HK-2 (cell line): ENCODE data around the gene TRH.
A peak's percentile ranks its signal among the peaks of the same experiment; 100 is the strongest.
"Not testable (repeated sequence)": the region's sequence is repeated elsewhere in the genome, so short reads cannot be mapped to it uniquely, and the experiment has no call there.

Experiments
- DNase-seq: peaks from one replicate; pipeline ENCODE4 v3.0.0-alpha.2; 2018; ENCODE audit not compliant: unreplicated experiment

The TRH gene

GRCh38 chr3:129965937-129966336 is 8.6 kb upstream of the TRH start:
- DNase-seq: no peak

DNA sequence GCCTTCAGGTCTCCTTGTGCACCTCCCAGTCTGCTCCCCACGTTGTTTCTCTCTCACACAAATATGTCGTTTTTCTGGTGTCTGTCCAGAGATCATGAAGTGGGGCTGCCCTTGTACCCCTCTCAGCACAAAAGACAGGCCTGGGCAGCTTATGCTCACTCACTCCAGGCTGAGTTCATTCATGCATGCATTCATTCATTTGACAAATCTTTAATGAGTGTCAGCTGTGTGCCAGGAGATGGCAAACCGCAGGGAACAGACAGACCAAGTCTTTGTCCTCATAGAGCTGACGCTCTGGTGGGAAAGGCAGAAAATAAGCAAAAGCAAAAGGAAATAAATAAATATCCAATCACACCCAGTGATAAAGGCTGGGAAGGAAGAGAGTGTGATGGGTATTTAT is 7.6 kb upstream of the TRH start:
- DNase-seq: no peak

DNA sequence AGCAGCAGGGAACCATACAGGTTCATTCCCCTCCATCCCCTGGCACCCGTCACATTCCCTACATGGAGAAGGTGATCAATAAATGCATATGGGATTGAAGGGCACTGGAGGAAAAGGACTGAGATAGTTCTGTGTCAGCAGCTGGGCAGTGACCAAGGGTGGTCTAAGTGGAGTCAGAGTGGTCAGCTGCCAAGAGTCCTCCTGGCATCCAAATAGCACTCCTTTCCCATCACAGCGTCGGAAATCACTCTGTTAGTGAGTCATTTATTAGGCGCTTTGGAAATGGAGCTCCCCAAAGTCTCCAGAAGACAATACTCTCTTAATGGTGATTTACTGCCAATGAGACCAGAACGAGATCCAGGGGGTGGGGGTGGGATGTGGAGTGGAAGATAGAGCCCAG is 6.8 kb upstream of the TRH start:
- no peak for DNase-seq

DNA sequence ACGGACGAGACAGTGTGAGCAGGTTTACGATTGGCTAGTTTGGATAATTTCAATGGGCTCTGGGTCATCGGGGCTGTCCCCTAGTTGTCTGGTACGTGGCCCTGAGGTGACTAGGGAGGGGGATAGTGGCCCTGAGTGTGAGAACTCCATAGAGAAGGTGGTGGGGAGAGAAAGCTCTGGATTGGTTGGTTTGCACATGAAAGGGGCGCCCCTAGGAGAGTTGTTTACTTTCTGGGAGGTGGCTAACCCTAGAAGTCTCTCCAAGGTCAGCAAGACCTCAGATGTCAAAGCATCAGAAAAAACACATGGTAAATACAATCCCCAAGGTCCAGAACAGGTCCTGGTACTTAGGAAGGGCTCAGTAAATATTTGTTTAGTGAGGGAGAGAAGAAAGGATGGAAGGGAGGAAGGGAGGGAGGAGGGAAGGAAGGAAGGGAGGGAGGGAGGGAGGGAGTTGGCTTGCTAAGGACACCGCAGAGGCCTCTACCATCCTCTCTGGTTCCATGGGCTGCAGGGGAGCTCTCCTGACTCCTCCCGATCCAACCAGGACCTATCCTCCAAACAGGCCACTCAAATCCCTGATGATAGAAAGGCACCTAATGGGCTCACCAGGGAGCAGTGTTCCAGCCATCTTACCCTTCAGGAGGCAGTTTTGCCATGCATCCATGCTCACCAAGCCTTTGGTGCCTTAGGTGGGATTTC is 3.0 kb upstream of the TRH start:
- no peak for DNase-seq

GRCh38 chr3:129972301-129972700 is 2.2 kb upstream of the TRH start:
- DNase-seq: no peak

DNA sequence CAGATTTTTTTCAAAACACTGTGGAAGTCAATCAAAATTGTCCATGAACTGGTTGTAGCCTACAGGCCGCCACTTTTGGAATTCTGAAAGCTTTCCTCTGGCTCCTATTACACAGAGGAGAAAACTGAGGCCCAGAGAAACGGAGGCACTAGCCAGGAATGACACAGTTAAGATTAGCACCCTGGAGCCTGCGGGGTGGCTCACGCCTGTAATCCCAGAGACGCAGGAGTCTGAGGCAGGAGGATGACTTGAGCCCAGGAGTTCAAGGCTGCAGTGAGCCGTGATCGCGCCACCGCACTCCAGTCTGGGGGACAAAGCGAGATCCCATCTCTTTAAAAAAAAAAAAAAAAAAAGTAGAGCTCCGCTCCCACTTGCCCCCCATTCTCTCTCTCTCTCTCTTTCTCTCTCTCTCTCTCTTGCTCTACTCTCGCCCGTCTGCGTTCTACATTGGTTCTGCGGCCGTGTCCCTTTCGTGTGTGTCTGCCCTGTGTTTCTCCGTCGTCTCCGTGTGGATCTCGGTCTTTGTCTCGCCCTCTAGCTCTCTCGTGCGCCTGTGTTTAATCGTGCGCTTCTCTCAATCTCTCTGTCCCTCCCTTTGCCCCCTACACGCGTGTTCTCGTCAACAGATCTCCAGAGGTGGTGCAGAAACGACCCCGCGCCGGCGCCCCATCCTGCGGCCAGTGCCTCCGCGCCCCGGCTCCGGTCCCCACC is 512 bp upstream of the TRH start:
- DNase-seq: no peak

- no peak for DNase-seq
These were observed 549 bp downstream of the TRH start for GRCh38 chr3:129974833-129975704.

DNA sequence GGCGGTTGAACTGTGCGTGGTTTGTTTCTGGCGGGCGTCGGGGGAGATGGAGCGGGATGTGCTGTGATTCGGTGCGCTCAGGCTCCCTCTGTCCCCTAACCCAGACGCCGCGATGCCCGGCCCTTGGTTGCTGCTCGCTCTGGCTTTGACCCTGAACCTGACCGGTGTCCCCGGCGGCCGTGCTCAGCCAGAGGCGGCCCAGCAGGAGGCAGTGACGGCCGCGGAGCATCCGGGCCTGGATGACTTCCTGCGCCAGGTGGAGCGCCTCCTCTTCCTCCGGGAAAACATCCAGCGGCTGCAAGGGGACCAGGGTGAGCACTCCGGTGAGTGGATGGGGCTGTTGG is 1.2 kb downstream of the TRH start:
- DNase-seq: no peak

DNA sequence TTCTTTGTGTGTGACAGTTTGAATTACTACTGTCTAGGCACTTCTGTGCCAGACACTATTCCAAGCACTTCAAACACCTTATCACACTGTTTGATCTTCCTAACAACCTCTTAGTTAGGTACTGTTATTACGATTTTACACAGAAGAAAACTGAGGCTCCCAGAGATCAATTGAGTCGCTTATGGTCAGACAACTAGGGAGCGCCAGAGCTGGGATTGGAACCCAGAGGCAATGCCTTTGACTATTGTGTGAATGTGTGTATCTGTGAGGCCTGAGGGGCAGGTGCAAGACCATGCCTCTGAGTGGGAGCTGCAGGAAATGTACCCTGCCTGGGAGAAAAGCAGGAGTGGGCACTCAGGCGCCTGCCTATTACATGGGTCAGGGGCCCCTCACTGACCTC is 1.8 kb downstream of the TRH start:
- DNase-seq: no peak

DNA sequence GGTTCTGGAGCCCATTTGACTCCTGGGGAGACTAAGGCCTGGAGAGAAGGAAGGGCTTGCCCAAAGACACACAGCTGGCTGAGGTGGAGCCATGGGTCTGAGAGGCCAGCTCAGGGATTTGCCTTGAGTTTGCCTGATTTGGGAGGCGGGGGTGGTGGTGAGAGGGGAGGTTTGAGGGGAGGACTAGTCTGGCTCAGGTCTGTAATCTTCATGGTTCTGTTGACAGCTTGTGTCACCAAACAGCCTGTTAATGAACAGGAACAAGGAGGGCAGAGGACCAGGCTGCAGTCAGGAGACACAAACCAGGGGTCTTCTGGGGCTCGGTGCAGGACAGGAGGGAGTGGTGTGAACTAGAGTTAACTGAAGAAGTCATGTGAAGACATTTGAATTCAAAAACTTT is 3.6 kb downstream of the TRH start:
- DNase-seq: no peak

GRCh38 chr3:129979905-129980304 is 5.4 kb downstream of the TRH start:
- no peak for DNase-seq

- no peak for DNase-seq
These were observed 9.0 kb downstream of the TRH start for GRCh38 chr3:129983561-129983960.

GRCh38 chr3:129984125-129984524 is 9.6 kb downstream of the TRH start:
- DNase-seq: no peak

DNA sequence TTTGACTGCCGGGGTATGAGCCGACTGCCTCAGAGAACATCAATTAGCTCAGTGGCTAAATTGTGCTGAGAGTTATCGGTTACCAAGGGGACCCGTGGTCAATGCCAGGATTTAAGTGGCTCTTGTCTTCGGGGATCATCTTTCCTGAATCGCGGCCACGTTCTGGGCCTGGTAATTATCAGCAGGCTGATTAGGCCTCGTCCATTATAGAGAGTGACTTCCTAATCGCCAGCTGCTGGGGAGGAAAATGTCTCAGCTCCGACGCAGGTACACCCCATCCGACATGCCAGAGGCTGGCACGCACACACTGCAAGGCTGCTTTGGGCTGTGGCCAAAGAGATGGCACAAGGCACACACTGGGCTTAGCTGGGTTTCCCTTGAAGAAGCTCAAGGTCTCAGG is 10.6 kb downstream of the TRH start:
- no peak for DNase-seq

DNA sequence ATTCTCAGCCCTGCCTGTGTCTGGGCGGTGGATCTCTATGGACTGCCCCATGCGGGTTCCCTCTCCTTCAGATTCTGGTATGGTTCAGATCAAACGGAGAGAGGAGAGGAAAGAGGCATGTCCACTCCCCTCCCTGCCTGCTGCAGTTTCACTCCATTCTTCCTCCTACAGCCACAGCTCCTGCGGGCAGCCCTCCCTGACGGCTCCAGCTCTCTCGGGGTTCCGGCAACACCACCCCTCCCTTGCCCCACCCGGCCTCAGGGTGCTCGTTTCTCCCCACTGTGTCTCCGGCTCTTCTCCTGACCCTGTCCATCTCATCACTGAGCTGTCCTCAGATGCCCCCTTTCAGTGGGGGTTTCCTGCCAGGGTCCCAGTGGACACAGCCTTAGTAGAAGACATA is 13.9 kb downstream of the TRH start:
- DNase-seq: no peak

DNA sequence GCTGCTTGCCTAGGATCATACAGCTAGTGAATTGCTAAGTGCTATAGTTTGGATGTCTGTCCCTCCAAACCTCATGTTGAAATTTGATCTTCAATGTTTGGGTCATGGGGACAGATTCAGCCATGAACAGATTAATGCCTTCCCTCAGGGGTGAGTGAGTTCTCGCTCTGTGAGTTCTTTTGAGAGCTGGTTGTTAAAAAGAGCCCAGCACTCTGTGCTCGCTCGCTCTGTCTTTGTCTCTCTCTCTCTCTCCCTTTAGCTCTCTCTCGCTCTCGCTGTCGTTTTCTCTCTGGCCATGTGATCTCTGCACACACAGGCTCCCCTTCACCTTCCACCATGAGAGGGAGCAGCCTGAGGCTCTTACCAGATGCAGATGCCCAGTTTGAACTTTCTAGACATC is 14.9 kb downstream of the TRH start:
- no peak for DNase-seq

- no peak for DNase-seq
These were observed 18.3 kb downstream of the TRH start for GRCh38 chr3:129992781-129993180.

GRCh38 chr3:129994883-129995559 is 20.5 kb downstream of the TRH start:
- DNase-seq: no peak

DNA sequence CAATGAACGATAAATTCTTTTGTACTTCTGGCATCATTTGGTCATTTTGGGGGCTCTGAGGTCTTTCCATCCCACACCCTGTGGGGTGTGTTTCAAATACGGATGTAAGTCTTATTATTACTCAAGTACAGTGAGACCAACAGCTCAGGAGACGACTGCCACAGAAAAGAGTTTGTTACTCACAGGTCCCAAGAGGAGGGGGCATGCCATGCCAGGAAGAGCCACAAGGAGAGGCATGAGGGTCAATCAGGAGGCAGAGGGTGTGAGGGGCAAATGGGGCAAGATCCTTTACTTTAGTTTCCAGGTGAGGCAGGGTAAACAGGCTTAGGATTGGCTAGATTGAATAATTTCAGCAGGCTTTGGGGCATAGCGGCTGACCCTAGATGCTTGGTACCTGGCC is 21.6 kb downstream of the TRH start:
- no peak for DNase-seq

GRCh38 chr3:129999176-129999575 is 24.7 kb downstream of the TRH start:
- DNase-seq: not testable (repeated sequence)

DNA sequence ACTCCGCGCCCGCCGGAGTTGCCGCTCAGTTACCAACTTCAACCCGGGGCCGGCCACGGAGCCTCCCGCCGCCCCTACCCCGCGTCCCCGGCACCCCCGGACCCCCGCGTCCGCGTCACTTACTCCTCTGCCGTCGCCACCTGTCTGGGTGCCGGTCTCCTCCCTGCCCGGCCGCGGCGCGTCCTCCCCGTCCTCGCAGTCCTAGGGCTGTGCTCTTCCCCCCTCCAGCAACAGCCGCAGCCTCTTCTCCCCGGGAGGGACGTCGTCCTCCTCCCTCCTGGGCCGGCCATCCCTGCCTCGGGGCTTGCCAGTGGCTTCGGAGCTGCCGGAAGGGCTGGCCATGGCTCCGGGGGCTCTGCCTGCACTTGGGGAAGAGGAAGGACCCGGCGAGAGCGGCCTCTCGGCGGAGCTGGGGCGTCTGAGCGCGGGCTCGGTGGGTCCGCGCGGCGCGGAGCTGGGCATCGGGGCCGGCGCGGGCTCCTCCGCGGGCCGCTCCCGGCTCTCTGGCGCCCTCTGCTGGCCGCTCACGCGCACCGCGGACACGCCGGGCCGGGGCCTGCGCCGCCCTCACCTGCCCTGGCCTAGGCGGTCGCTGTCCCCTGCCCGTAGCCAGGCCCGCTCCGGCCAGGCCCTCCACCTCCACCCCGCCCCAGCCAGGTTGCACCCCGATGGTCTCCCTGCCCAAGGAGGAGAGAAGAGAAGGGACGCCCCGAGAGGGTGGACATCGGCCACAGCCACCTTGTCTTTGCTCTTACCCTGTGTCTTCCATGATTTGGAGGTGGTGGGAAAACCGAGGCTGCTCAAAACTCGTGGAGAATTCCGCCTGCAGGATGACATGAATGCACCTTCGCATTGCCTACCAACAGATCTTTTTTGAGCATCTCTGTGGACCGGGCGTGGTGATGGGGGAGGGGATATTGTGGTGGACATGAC is 28.4 kb downstream of the TRH start:
- DNase-seq: peak; percentile 69
